GM21381 (cell line): ENCODE data around the gene RAB38.

ENCODE experiments used
- ATAC-seq: cut with Tn5 transposase; IDR thresholded peaks from one replicate; pipeline ENCODE4 v1.9.1; 2021; ENCODE audit warnings: mild to moderate bottlenecking, moderate library complexity; ENCODE audit not compliant: unreplicated experiment

RAB38 gene

GRCh38 chr11:88104408-88104807 lies 70.8 kb downstream of the RAB38 start:
- no peak for ATAC-seq

- ATAC-seq: peak; percentile 88
Observed at GRCh38 chr11:88103337-88104206, 71.7 kb downstream of the RAB38 start.

- no peak for ATAC-seq
Observed at GRCh38 chr11:88102598-88102934, 72.7 kb downstream of the RAB38 start.

GRCh38 chr11:88101881-88102597 lies 73.2 kb downstream of the RAB38 start:
- ATAC-seq: no peak

- ATAC-seq: no peak
Observed at GRCh38 chr11:88100151-88100550, 75.1 kb downstream of the RAB38 start.

- ATAC-seq: no peak
Observed at GRCh38 chr11:88098289-88098688, 77.0 kb downstream of the RAB38 start.

- no peak for ATAC-seq
Observed at GRCh38 chr11:88089134-88089533, 86.1 kb downstream of the RAB38 start.

GRCh38 chr11:88087337-88087736 lies 87.9 kb downstream of the RAB38 start:
- ATAC-seq: no peak

GRCh38 chr11:88086297-88086696 lies 88.9 kb downstream of the RAB38 start:
- no peak for ATAC-seq

- ATAC-seq: no peak
Observed at GRCh38 chr11:88070437-88070836, 104.8 kb downstream of the RAB38 start.

- no peak for ATAC-seq
Observed at GRCh38 chr11:88068848-88069554, 106.2 kb downstream of the RAB38 start.

- no peak for ATAC-seq
Observed at GRCh38 chr11:88066090-88066489, 109.2 kb downstream of the RAB38 start.

- no peak for ATAC-seq
Observed at GRCh38 chr11:88064097-88064705, 111.0 kb downstream of the RAB38 start.
